Measurements from ENCODE around the gene MTMR6. TPM values are rescaled to one million over a fixed set of nuclear protein-coding genes. Genes with fewer than 3 reads are reported as not detected.

MTMR6 gene
- total RNA-seq, 1 donor, result 6.2 TPM

DNA sequence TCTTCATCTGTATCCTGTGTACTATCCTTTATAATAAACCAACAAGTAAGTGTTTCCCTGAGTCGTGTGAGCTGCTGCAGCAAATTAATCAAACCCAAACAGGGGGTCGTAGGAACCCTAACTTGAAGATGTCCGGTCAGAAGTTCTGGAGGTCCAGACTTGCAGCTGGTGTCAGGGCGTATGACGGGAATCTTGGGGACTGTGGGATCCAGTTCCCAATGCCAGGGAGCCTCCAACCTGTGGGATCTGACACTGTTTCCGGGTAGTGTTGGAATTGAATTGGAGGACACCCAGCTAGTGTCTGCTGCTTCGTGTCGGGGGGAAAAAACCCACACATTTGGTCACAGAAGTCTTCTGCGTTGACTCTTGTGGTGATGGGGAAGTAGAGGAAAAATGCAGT, 63.1 kb downstream of the MTMR6 start:
- no peak for DNase-seq (ENCODE audit: low read depth in 2 of 3, low spot score in 2 of 3)

DNA sequence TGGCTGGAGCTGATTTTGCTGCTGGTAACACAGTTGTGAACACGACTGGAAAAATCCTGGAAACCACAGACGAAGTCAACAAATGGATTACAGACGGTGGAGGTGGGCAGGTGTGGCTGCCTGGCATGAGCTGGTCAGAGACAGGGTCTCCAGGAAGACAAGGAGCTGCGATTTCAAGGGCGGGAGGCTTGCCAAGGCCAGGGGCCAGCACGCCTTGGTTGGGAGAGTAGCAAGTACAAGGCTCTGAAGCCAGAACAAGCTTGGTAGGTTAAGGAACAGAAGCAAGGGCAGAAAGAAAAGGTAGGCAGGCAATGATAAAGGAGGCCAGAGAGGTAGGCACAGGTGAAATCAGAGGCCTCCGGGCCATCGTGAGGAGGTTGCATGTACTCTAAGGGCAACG, 64.5 kb downstream of the MTMR6 start:
- no peak for DNase-seq (ENCODE audit: low read depth in 2 of 3, low spot score in 2 of 3)

DNA sequence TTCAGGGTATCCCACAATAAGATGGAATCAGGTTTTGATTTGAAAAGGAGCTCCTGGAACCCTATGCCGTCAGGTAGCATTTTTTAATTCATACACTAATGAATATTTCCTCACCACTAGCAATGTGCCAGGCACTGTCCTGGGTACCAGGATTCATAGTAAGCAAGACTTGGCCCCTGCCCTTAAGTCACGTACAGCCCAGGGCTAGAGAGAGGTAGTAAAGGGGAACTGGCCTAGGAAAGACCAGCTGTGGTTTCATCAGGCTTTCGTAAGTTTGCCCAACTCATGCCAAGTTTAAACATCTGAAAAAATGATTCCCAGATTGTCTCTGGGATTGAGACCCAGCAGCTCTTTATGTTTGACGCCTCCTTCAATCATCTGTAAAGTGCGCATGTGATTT, 69.3 kb downstream of the MTMR6 start:
- DNase-seq (ENCODE audit: low read depth in 2 of 3, low spot score in 2 of 3), result no peak

DNA sequence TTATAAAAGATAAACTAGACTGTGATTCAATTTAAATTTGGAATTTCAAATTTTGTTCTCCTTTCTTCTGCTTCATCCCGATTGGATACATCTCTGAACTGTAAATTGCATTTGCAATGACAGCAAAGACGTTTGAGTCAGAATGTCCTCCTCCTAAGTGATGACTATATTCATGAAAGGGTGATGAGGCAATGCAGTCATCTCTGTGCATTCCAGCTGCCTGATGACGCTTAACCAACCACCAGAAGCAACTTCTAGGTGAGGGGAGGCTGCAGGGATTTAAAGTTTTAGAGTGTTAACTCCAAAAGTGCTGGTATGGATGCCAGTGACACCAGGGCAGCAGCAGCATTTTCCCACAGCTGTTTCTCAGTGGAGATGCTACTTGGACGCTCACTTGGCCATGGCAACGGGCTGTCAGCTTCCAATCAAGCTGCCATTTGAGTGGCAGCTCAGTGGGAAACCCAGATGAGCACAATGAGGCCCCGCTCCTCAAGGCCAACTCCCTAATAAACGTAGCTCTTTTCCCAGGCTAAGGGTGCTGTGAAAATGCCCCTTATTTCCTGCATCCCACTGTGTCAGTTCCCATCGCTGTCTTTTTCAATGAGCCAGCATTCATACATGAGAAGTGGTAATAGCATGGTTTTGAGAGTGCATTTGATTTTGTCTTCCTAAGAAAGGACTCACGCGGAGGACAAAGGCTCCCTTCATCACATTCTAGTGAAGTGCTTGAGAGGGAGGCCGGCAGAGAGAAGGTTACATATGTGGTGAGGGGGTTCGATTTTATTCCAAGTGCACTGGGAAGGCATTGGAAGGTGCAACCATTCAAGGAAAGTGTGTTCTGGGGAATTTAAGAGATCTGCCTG, 70.0 kb downstream of the MTMR6 start:
- no peak for DNase-seq (ENCODE audit: low read depth in 2 of 3, low spot score in 2 of 3)

DNA sequence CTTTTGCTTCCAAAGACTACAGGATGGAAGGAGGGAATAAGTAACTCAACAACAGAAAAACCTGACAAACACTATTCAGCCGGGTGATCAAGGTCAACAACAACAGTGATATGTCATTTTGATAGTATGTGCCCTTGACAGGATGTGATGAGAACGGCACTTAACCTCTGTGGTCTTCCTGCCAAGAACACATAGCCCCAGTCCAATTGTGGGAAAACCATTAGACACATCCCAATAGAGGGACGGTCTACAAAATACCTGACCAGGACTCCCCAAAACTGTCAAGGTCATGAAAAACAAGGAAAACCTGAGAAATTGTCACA, 72.1 kb downstream of the MTMR6 start:
- DNase-seq (ENCODE audit: low read depth in 2 of 3, low spot score in 2 of 3), result no peak

DNA sequence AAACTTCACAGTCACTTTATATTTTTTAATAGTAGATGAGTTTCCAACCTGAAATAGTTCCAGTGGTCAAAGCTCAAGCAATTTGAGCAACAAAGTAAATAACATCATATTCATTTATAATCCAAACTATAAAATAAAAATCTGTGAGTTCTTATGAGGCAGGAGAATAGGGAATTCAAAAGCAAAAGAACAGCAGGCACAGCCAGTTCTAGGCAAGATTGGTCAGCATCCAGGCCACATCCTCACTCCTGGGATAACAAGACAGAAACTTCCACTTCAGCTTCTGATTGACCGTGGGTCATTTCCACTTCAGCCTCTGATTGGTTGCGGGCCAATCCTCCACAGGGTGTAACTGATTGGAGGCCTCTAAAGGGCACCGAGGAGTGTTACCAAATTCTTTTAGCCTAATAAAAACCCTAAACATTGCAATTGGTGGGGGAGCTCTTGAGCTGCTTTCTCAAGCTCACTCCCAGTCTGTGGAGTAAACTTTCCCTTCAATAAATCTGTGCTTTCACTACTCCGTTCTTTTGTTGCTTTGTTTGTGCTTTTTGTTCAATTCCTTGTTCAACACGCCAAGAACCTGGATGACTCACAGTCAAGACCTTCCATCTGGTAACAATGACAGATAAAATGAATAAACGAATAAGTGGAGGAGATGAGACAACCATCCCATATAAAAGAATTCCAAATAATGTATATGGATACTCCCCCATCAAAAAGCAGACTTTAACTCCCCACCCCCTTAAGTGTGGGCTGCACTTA, 72.6 kb downstream of the MTMR6 start:
- no peak for DNase-seq (ENCODE audit: low read depth in 2 of 3, low spot score in 2 of 3)

DNA sequence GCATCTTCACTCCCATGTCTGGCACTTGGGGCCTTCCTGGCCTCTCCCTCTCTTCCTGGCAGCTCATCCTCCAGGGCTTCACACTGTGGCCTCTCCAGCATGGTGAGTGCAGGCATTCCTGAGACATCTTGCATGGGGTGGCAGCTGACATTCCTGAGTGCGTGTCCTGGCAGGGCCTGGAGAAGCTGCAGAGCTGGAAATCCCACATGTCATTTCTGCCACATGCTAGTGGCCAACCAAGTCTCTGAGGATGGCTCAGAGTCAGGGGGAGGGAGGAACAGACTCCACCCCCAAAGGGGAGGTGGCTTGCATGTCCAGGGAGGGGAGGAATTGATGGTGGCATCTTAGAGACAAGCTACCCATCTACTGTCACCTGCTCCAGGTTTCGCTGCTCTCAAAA, 73.6 kb downstream of the MTMR6 start:
- DNase-seq (ENCODE audit: low read depth in 2 of 3, low spot score in 2 of 3), result no peak

DNA sequence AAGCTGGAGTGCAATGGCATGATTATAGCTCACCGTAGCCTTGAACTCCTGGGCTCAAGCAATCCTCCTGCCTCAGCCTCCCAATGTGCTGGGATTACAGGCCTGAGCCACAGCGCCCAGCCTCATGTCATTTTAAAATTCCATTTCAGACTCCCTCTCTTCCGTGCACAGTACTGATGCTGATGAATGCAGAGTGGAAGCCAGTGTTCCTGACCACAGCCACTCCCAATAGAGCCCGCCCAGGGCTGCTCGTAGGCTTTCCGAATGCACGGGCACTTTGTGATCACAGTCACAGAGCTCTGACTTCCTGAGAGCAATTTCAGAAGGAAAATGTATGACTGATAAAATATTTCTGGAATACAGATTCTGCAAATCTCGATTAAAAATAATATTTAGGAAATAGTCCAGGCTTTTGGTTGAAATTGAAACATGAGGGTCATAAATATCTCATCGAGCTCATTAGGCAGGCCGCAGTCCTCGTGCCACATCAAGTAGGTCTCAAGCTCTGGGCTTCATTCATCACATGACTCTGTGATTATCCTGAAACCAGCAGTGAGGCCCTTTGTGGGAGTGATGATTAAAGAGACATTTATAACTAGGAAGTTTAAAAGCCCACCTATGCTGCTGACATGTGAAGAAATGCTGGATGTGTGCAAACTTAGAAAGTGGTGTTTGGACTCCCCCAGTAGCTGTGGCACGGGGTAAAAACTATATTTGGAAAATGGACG, 76.3 kb downstream of the MTMR6 start:
- DNase-seq (ENCODE audit: low read depth in 2 of 3, low spot score in 2 of 3), result no peak

DNA sequence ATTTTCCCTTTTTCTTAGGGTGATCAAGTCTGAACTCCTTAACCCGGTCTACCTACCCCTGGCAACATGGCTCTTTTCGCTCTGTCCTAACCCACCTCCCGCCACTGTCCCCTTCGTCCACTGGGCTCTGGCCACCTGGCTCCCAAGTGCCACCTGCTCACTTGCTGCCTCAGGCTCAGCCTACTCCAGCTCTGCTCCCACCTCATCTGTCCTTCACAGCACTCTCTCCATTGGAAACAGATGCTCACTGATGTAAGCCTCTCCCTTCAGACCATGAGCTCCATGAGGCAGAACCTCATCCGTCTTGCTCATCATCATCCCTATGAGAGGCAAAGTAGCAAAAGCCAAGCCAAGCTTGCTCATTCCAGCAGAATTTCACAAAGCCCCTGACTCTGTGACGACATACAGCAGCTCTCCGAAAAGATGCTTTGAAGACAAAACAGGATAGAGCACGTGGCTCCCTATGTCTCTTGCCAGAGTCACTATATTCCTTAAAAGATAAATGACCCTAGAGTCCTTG, 79.9 kb downstream of the MTMR6 start:
- DNase-seq (ENCODE audit: low read depth in 2 of 3, low spot score in 2 of 3), result no peak

DNA sequence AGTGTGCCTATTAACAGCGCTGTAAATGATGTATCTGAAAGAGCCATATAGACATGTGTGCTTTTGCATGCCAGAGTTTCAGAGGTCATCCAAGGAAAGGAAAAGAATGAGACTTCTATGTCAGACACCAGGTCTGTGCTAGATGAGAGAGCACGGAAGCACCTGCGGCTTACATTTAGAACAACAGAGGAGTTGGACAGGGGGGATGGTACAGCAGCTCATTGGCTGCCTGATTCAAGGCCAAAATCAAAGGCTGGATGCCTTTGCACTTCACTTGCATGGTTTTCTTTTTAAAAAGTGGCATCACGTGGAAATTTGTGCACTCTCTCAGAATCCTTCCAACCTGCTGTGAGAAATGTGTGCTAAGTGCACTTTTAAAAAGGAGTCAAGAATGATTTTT, 82.4 kb downstream of the MTMR6 start:
- no peak for DNase-seq (ENCODE audit: low read depth in 2 of 3, low spot score in 2 of 3)

DNA sequence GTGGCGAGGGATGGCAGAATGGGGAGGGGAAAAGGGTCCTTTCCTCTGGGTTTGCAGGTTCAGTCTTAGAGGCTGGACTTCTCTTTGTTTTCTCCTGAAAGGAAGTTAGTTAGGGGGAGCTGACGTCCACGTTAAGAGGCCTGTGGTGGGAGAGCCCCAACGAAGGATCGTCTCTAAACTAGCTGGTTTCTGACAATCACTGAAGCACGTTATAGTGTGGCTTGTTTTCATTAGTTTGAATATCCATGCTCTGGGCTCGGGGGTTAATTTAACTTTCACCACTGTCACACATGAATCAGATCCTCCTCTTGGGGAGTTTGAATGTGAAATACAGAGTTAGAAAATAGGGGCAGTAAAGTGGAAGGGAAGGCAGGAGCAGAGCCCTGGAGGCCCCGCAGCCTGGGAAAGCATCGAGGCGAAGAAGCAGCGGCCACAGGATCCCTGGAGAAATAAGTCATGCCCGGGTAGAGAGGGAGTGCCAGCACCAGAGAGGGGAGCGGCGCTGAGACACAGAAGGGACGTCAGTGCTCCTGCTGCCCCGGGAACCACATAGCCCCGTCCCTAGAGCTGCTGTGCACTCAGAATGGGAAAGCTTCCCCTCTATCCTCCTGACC, 84.1 kb downstream of the MTMR6 start:
- DNase-seq (ENCODE audit: low read depth in 2 of 3, low spot score in 2 of 3), result no peak

DNA sequence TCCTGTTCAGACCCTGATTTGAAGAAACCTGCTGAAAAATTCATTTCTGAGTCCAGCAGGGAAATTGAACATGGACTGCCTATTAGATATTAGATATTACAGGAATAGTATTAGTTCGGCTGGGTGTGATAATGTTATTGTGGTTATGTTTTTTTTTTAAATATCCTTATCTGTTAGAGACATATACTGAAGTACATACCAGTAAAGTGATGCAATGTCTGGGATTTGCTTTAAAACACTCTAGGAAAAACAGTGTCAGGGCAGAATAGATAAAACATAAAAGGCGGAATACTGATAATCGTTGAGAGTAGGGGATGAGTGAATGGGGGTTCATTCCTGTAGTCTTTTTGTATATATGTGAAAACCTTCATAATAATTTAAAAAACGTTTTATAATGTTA, 86.5 kb downstream of the MTMR6 start:
- no peak for DNase-seq (ENCODE audit: low read depth in 2 of 3, low spot score in 2 of 3)

DNA sequence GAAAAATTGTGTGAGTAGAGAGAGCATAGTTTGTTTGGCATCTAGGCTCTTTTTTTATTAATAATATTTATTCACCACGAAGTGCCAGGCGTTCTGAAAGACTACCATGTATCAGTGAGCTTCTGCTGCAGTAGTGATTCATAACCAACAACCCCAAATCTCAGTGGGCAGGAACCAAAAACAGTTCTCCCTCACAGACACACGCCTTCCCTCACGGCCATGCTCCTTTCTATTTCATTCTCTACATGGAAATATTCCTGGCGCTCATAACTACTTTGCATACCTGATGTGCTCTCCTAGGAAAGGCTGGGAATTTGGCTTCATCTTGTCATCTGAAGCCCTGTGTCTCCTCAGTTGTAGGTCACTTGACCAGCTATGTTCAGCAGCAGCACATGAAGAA, 88.6 kb downstream of the MTMR6 start:
- no peak for DNase-seq (ENCODE audit: low read depth in 2 of 3, low spot score in 2 of 3)

DNA sequence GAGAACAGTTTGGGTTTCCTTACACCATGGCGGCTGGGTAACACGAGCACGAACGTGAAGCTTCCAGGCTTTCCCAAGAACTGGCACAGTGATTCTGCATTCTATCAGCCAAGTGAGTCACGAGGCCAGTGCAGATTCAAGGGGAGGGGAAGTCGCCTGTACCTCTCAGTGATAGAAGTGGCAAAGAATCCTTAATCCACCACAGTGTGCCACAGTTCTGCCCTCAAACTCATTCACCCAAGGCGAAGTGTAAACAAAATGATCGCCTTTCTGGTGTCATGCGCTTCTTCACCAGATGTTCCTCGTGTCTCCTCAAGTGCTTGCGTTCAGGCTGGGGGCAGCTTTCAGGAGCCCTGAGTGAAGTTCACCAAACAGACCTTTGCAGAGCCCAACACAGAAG, 90.3 kb downstream of the MTMR6 start:
- DNase-seq (ENCODE audit: low read depth in 2 of 3, low spot score in 2 of 3), result no peak

Other genes starting within 250 kb of the MTMR6 start
- gene PABPC3, start 191.4 kb downstream of the MTMR6 start, total RNA-seq, result 0.54 TPM
- gene AMER2, start 115.2 kb downstream of the MTMR6 start, total RNA-seq, result under 0.01 TPM
- gene NUP58, start 14.1 kb upstream of the MTMR6 start, total RNA-seq, result 44.2 TPM
- under 0.01 TPM for gene ATP8A2, start 84.5 kb upstream of the MTMR6 start, total RNA-seq

Data from hematopoietic multipotent progenitor cell (in vitro differentiated cells).